Mononuclear cell (primary cell): ENCODE data around the gene EPG5. TPM values are rescaled to one million over a fixed set of nuclear protein-coding genes. Genes with fewer than 3 reads are reported as not detected.
"Not testable (repeated sequence)": the region's sequence is repeated elsewhere in the genome, so short reads cannot be mapped to it uniquely, and the experiment has no call there.

ENCODE experiments used
- H3K27me3 ChIP-seq: 2 replicates; pipeline ENCODE4 v1.6.0; 2011; ENCODE audit warnings: low read length, control low read depth; ENCODE audit not compliant: insufficient read depth
- H3K4me1 ChIP-seq: 2 replicates; pipeline ENCODE4 v1.5.1; 2011; ENCODE audit warnings: mild to moderate bottlenecking, low read length, control low read depth; ENCODE audit not compliant: insufficient read depth
- H3K4me3 ChIP-seq: 2 replicates; pipeline ENCODE4 v1.5.1; 2011; ENCODE audit warnings: mild to moderate bottlenecking, low read length, moderate library complexity
- H3K9me3 ChIP-seq: 2 replicates; pipeline ENCODE4 v1.5.1; 2011; ENCODE audit warnings: low read depth, mild to moderate bottlenecking, control low read depth, low read length
- total RNA-seq: library from RNA; depleted of rRNA; stranded (reverse); fragments of >200 nt; gene quantifications from one replicate; pipeline ENCODE4 v1.2.3, GENCODE V29; 2012

EPG5 gene
- total RNA-seq, 1 donor = 44.0 TPM

- H3K27me3 ChIP-seq = peaks cover 29% of the 10 kb centered on the region
Observed at GRCh38 chr18:45835057-45835636, 132.0 kb downstream of the EPG5 start.

GRCh38 chr18:45834306-45834705 is 132.8 kb downstream of the EPG5 start:
- Histone ChIP-seq H3K9me3 (no peaks in the 10 kb centered on the region), H3K4me1 (peaks cover 31% of the 10 kb centered on the region), H3K4me3 (no peak overlapping the region), H3K27me3 (peaks cover 22% of the 10 kb centered on the region)

More at GRCh38 chr18:45835057-45835636, 132.0 kb downstream of the EPG5 start:
- peaks cover 26% of the 10 kb centered on the region for H3K4me1 ChIP-seq
- no peaks in the 10 kb centered on the region for H3K9me3 ChIP-seq
- H3K4me3 ChIP-seq = no peak overlapping the region

GRCh38 chr18:45833846-45834245 is 133.3 kb downstream of the EPG5 start:
- peaks cover 31% of the 10 kb centered on the region for H3K4me1 ChIP-seq
- H3K4me3 ChIP-seq = no peak overlapping the region
- peaks cover 20% of the 10 kb centered on the region for H3K27me3 ChIP-seq
- H3K9me3 ChIP-seq = no peaks in the 10 kb centered on the region

- no peak overlapping the region for H3K4me3 ChIP-seq
- H3K9me3 ChIP-seq = no peaks in the 10 kb centered on the region
- peaks cover 38% of the 10 kb centered on the region for H3K4me1 ChIP-seq
- H3K27me3 ChIP-seq = peaks cover under 1% of the 10 kb centered on the region
Observed at GRCh38 chr18:45830917-45831316, 136.2 kb downstream of the EPG5 start.

DNA sequence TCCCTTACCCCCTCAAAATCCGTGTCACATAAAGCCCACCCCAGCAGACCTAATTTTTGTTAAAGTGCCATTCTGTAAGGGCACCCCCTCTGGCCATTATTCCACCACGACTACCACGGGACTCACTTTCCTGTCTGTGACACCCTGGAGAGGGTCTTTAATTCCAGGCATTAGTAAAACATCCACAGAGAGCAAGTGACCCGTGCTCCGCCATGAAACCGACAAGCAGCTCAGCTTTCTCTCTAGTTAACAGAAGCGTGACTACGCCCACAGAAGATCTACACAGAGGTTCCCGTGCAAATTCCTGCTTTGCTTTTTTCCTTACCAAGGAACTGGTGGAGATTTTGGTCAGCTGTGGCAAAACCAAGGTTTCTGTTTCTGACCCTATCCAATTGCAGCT is 137.3 kb downstream of the EPG5 start:
- no peaks in the 10 kb centered on the region for H3K9me3 ChIP-seq
- no peaks in the 10 kb centered on the region for H3K27me3 ChIP-seq
- no peak overlapping the region for H3K4me3 ChIP-seq
- peaks cover 42% of the 10 kb centered on the region for H3K4me1 ChIP-seq

DNA sequence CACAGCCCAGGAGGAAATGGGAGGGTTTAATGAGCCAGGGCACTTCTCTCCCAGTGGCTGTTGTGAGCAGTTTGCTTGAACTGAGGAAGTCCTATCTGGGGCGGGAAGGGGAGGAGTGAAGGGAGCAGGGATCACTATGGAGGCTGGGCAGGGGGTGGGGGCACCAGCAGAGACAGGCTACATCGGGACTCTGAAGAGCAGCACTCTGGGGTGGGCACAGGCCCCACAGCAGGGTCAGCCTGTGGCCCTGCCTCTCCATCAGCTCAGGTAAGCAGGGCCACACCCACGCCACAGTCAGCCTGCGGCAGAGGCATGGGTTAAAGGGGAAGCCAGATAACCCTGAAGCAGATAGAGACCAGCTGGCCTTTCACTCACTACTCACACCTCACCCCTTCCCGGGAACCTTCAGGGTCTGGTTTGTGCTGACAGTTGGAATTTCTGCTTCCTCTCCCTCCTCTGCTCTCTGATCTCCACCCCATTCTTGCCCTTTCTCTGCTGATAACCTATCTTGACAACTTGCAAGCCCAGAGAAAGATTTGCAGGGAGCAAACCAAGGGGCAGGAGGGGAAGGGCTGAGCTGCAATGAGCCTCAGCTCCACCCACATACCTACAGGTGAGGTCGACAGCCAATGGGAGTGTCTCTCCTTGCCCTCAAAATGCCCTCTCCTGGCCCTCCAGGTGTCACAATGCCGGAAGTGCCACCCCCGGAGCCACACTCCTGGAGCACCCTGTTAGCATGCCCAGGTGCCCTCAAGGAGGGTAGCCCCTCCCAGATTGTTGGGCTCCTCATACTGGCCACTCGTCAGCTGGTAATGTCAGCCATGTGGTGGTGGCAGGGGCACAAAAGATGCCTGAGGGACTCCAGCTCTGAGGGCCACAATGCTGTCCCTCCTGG is 138.0 kb downstream of the EPG5 start:
- Histone ChIP-seq H3K9me3 (no peaks in the 10 kb centered on the region), H3K27me3 (no peaks in the 10 kb centered on the region), H3K4me1 (peaks cover 42% of the 10 kb centered on the region), H3K4me3 (peak overlapping the region; percentile 24)

DNA sequence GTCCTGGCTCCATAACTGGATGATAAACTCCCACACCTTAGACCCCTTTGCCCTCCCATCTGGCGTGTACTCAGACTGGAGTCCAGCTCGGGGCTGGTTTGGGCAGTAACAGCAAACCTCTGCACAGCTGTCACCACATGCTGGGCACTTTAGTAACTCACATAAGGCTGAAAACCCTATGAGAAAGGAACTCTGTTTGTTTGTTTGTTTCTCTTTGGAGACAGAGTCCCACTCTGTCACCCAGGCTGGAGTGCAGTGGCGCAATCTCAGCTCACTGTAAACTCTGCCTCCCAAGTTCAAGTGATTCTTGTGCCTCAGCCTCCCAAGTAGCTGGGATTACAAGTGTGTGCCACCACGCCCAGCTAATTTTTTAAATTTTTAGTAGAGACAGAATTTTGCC is 140.4 kb downstream of the EPG5 start:
- H3K27me3 ChIP-seq, H3K9me3 ChIP-seq, H3K4me3 ChIP-seq: not testable (repeated sequence)
- peaks cover 42% of the 10 kb centered on the region for H3K4me1 ChIP-seq

- H3K27me3 ChIP-seq = peaks cover 7% of the 10 kb centered on the region
- peaks cover 42% of the 10 kb centered on the region for H3K4me1 ChIP-seq
- H3K9me3 ChIP-seq = no peaks in the 10 kb centered on the region
- H3K4me3 ChIP-seq = no peak overlapping the region
Observed at GRCh38 chr18:45826084-45826483, 141.0 kb downstream of the EPG5 start.

DNA sequence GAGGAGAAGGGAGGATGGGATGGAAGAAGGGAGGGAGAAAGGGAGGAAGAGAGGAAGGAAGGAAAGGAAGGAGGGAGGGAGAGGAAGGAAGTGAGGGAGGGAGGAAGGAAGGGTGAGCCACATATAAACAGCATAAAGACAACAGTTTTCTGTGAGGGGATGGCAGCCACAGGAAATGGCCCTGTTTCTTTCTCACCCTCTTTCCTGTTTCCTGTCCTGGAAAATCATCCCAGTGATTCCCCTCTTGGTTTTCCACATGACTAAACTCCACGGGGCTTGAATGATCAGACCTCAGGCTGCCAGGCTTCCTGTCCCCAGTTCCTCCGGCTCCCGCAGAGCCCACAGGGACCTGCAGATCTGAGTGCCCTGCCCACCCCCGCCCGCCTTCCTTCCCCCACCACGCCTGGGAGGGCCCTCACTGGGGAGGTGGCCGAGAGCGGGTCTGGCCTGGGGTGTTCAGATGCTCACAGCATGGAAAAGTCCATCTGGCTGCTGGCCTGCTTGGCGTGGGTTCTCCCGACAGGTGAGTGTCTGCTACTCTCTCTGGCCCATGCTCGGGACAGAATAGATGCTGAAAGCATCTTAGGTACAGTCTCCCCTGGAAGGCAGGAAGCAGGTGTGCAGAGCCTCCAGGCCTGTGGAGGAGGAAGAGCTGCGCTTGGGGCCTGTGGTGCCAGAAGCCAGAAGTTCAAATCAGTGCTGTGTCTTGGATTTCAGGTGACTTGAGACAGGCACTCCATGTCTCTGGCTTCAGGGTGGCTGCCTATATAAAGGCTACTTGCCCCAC is 141.7 kb downstream of the EPG5 start, which contains the start of gene SIGLEC15:
TSS of gene SIGLEC15 (plus strand) at position 418 of the 787 bp plus-strand sequence. CDS start at position 472, 54 bp downstream.
- no peaks in the 10 kb centered on the region for H3K9me3 ChIP-seq
- H3K4me1 ChIP-seq = peaks cover 44% of the 10 kb centered on the region
- H3K27me3 ChIP-seq = peaks cover 7% of the 10 kb centered on the region
- H3K4me3 ChIP-seq = no peak within 1 kb of the TSS

DNA sequence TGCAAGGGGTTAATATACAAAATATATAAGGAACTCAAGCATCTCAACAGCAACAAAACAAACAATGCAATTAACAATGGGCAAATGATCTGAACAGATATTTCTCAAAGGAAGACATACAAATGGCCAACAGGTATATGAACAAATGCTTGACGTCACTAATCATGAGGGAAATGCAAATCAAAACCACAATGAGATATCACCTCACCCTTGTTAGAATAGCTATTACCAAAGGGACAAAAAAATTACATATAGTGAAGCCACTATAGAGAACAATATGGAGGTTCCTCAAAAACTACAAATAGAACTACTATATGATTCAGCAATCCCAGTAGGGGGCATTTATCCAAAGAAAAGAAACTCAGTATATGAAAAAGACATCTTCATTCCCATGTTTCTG is 145.4 kb downstream of the EPG5 start:
- Histone ChIP-seq H3K4me1 (peaks cover 25% of the 10 kb centered on the region), H3K4me3 (no peak overlapping the region), H3K27me3 (peaks cover 7% of the 10 kb centered on the region), H3K9me3 (no peaks in the 10 kb centered on the region)

- Histone ChIP-seq H3K4me3 (no peak overlapping the region), H3K9me3 (no peaks in the 10 kb centered on the region), H3K27me3 (peaks cover 7% of the 10 kb centered on the region), H3K4me1 (peaks cover 22% of the 10 kb centered on the region)
Observed at GRCh38 chr18:45821026-45821425, 146.1 kb downstream of the EPG5 start.

DNA sequence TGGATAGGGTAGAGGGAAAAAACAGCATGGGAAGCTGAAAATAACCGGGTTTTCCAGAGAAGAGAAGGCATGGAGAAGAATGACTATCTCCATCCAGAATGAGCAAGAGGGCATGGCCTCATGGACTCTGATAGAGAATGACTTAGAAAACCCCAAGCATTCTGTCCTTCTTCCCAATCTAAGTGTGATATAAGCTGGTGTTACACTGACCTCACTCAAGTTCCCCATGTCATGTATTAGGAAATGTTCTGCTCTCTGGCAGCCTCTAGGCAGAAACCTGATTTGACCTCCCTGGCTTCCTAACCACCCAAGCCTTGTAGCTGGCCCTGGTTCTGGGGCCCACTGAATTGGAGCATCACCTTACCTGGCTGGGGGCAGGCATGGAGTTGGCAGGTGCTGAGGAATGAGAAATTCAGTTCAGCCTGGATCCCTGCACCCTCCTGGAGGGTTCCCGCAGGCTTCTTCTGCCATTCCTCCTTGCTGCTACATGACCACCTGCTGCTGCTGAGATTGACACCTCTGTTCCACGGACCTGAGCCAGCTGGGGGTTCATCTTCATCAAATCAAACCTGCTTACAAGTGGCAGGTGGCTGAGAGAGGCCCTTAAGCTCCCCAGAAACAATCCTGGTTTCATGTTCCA is 146.9 kb downstream of the EPG5 start:
- no peaks in the 10 kb centered on the region for H3K9me3 ChIP-seq
- H3K4me3 ChIP-seq = no peak overlapping the region
- peaks cover 7% of the 10 kb centered on the region for H3K27me3 ChIP-seq
- peaks cover 17% of the 10 kb centered on the region for H3K4me1 ChIP-seq

DNA sequence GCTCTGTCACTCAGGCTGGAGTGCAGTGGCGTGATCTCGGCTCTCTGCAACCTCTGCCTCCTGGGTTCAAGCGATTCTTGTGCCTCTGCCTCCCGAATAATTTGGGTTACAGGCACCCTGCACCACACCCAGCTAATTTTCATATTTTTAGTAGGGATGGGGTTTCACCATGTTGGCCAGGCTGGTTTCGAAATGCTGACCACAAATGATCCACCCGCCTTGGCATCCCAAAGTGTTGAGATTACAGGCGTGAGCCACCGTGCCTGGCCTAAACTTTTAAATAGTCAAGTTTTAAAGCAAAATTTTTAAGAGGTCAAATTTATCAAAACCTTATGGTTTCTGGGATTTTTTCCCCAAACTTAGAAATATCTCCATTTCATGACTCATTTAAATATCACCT is 148.4 kb downstream of the EPG5 start:
- not testable (repeated sequence) for H3K4me3 ChIP-seq, H3K27me3 ChIP-seq, H3K9me3 ChIP-seq
- peaks cover 17% of the 10 kb centered on the region for H3K4me1 ChIP-seq

GRCh38 chr18:45817543-45817942 is 149.6 kb downstream of the EPG5 start:
- Histone ChIP-seq H3K9me3 (no peaks in the 10 kb centered on the region), H3K4me3 (no peak overlapping the region), H3K27me3 (peaks cover 7% of the 10 kb centered on the region), H3K4me1 (peaks cover 17% of the 10 kb centered on the region)

GRCh38 chr18:45814733-45815132 is 152.4 kb downstream of the EPG5 start:
- H3K27me3 ChIP-seq, H3K9me3 ChIP-seq, H3K4me3 ChIP-seq, H3K4me1 ChIP-seq: not testable (repeated sequence)
